22Rv1 (cell line): Measurements from ENCODE around the gene HBS1L.

ENCODE experiments used
- CTCF ChIP-seq: fragments of 450-650 bp; IDR thresholded peaks from 2 replicates; pipeline ENCODE4 v1.5.1; 2017; ENCODE audit warnings: mild to moderate bottlenecking
- ZFX ChIP-seq: fragments of 450-650 bp; IDR thresholded peaks from 2 replicates; pipeline ENCODE4 v1.6.1; 2017; ENCODE audit warnings: antibody characterized with exemption, borderline replicate concordance

DNA sequence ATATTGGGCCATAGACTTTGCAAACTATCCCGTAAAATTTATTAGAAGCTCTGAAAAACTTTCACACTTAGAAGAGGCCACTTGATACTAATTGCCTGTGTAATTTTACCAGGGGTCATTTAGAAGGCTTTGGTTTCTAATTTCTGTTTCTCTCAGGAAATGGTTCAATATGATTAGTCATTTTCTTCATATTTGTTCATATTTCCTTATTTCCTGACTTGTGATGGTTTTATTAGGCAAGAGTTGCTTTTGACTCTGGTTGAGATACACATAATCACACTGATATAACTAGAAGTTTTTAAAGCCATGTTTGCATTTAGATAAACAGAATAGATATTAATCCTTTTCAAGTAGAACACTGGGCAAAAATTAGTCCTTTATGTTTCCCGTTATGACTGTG, 11.8 kb upstream of the HBS1L start:
- TF ChIP-seq CTCF, result no peak
- TF ChIP-seq ZFX, result no peak
